Astrocyte of the cerebellum (primary cell): ENCODE results near the gene DMBT1.
A peak's percentile ranks its signal among the peaks of the same experiment; 100 is the strongest.

Source experiments
- DNase-seq: peaks from one replicate; pipeline ENCODE4 v3.0.0-alpha.2; 2011; ENCODE audit warnings: low read depth
- H3K4me3 ChIP-seq: 2 replicates; pipeline ENCODE4 v1.5.1; 2011; ENCODE audit warnings: mild to moderate bottlenecking, low read depth, low read length, moderate library complexity
- in situ Hi-C: cut with HindIII; loops from 2 replicates; pipeline ENCODE4 v1.10.0; 2017; ENCODE audit warnings: low sequenced_read_pairs
- TF ChIP-seq, protein P1 (sequence below): IDR thresholded peaks from 2 replicates; pipeline ENCODE4 v1.5.1; 2012; ENCODE audit warnings: low read length, low read depth, moderate library complexity, mild to moderate bottlenecking; ENCODE audit errors: missing control alignments

Gene DMBT1

DNA sequence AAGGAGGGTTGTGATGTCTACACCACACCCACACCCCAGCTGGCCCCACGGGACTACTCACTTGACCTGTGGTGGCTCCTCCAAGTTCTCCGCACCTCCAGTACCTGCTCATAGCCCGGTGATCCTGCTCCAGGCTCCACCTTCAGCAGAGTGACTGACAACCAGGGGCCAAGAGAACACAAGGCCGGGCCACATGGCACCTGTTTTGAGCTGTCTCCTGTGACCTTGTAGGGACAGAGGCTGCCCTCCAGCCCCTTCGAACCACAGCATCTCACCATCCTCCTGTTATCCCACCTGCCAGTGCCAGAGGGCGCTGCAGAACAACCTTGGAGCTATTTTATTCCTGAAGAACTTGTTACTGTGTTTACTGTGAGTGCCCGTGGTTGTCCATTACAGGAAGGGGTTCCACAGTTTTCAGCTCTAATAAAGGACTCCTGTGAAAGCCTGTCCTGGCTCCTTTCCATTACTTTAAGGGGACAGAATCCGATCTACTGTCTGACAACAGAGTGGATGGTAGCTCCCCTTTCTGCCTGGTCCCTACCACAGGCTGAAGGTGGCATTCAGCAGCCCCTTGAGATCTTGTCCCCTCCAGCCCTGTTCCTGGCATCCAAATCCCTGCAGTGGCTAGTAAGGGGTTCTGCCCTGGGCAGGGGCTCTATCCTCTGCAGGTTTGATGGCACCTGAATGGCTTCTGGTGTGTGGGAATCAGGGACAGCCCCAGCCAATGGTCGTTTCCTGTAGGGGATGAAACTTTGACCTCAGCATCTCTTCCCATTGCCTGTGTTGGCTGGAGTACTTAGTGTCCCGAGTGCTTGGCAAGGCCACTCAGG, 88.3 kb downstream of the DMBT1 start:
- peak; percentile 4 for DNase-seq

DNA sequence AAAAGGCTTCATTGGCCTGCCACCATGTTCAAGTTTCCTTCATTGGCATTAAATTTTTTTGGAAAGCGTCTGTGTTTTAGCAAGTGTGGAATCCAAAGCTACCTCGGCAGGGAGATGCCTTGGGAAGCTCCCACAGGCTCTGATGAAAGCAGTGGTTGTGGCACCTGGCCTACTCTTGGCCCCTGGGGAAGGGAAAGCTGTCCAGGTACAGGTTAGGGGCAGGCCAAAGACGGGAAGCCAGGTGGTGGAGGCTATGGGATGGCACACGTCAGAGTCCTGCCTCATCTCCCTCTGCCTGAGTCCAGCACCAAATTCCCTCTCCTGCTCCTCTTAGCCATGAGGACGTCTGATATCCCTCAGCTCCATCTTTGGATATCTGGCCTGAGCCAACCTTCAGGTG, 89.3 kb downstream of the DMBT1 start:
- no peak overlapping the region for H3K4me3 ChIP-seq
- TF ChIP-seq, protein P1, sequence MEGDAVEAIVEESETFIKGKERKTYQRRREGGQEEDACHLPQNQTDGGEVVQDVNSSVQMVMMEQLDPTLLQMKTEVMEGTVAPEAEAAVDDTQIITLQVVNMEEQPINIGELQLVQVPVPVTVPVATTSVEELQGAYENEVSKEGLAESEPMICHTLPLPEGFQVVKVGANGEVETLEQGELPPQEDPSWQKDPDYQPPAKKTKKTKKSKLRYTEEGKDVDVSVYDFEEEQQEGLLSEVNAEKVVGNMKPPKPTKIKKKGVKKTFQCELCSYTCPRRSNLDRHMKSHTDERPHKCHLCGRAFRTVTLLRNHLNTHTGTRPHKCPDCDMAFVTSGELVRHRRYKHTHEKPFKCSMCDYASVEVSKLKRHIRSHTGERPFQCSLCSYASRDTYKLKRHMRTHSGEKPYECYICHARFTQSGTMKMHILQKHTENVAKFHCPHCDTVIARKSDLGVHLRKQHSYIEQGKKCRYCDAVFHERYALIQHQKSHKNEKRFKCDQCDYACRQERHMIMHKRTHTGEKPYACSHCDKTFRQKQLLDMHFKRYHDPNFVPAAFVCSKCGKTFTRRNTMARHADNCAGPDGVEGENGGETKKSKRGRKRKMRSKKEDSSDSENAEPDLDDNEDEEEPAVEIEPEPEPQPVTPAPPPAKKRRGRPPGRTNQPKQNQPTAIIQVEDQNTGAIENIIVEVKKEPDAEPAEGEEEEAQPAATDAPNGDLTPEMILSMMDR, result no peak
- no peak for DNase-seq
- in situ Hi-C loops, result no loop called here

More for the DNA sequence above, 88.3 kb downstream of the DMBT1 start:
- H3K4me3 ChIP-seq, result no peak overlapping the region
- in situ Hi-C loops, result no loop called here
- TF ChIP-seq, protein P1, result peak; percentile 69

DNA sequence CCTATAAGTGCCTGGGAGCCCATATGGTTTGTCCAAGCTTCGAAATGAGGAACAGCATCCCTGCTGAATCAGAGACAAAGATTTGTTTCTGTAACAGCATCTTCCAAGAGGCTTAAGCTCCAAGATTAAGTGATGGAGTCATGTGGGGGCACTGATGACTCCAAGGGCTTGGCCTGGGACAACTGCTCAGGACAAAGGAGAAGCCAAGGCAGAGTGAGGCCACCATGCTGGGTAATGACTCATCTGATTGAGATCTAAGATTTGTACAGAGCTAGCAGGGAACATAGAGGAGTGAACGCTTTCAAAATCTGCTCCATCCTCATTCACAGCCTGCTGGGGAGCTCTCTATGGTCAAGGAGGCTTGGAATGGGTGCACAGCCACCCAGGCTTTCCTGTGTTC, 89.8 kb downstream of the DMBT1 start:
- H3K4me3 ChIP-seq, result no peak overlapping the region
- in situ Hi-C loops, result no loop called here
- TF ChIP-seq, protein P1, result no peak
- DNase-seq, result no peak

DNA sequence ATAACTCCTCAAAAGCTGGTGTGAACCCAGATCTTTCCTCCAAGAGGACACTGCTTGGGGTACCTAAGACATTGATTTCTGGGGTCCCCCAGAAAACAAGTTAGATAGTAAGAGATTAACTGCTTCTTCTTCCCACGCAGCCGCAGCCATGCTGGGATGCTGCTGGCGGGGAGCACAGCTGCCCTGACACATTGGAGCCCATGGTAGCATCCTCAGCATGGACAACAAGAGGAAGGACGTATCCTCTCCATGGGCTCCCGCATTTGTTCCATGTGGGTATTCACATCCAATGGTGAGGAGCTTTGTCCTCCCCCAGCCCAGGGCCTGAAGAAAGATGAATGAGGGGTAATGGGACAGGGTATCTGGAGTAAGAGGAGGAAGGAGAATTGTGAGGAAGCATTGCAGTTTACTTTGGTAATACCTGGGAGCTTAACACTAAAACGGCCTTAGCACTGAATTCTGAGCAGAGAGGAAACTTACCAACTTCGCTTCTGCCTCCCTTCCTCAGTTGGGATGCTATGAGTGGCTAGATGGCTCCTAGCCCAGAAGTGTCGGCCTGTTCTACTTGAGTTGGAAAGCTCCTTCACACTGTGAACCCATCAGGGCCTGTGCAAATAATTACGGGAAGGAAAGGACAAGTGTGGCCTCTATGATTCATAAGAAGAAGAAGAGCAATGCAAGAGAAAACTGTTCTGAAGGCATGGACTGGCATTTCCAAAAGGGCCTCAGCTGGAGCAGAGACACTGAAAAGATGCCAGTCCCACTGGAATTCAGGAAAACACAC, 95.2 kb downstream of the DMBT1 start:
- no peak overlapping the region for H3K4me3 ChIP-seq
- in situ Hi-C loops, result no loop called here
- TF ChIP-seq, protein P1, result no peak
- DNase-seq, result no peak

DNA sequence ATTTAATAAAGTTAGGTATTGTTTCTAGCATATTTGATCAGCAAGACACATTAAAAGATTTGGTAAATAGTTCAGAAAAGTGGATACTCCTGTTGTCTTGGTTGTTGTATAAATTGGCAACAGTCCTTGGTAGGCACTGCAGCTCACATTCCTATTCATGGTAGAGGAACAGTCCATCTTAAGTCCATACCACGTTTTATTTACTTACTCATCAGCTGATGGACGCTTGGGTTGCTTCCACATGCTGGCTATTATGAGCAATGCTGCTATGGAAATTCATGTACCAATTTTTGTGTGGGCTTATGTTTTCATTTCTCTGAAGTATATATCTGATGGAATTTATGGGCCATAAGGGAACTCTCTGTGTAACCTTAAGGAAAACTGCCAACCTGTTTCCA, 95.8 kb downstream of the DMBT1 start:
- DNase-seq, result no peak
- H3K4me3 ChIP-seq, result no peak overlapping the region
- in situ Hi-C loops, result no loop called here
- TF ChIP-seq, protein P1, result no peak

DNA sequence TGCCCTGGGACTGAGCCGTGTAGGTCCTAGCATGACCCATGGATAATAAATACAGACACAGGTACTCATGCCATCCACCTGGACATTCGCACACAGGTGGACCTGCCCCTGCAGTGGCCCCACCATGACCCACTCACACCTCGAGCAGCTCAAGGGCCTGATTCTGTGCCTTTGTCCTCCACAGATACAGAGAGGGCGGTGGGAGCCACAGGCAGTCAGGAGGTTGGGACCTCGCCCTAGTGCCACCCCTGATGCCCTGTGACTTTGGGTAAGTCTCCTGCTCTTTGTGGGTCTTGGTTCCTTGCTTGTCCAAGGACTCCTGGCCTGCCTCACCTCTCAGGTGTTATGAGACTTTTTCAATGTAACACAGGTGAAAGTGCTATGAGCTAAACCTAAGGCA, 96.2 kb downstream of the DMBT1 start:
- in situ Hi-C loops, result no loop called here
- H3K4me3 ChIP-seq, result no peak overlapping the region
- TF ChIP-seq, protein P1, result no peak
- DNase-seq, result no peak
